Neutrophil (primary cell): Measurements from ENCODE around the gene GJB4.
A peak's percentile ranks its signal among the peaks of the same experiment; 100 is the strongest.
"Not testable (repeated sequence)": the region's sequence is repeated elsewhere in the genome, so short reads cannot be mapped to it uniquely, and the experiment has no call there.

Source experiments
- H3K27ac ChIP-seq: fragments of 200-600 bp; sonication (generic); 2 replicates; pipeline ENCODE4 v1.5.1; 2016; ENCODE audit warnings: mild to moderate bottlenecking, moderate library complexity
- H3K27me3 ChIP-seq: fragments of 200-600 bp; sonication (generic); 2 replicates; pipeline ENCODE4 v1.6.0; 2016; ENCODE audit warnings: mild to moderate bottlenecking
- H3K36me3 ChIP-seq: fragments of 200-600 bp; sonication (generic); 2 replicates; pipeline ENCODE4 v1.5.1; 2017
- H3K4me1 ChIP-seq, 2 experiments: fragments of 200-600 bp in 1 of 2; sonication (generic) in 1 of 2; 1 replicate in 1 of 2; 2 replicates in 1 of 2; pipeline versions ENCODE4 v1.5.1 to v1.6.1; 2013 to 2016; ENCODE audit warnings: low read depth in 1 of 2, low read length in 1 of 2, mild to moderate bottlenecking in 1 of 2, moderate library complexity in 1 of 2; ENCODE audit not compliant: control insufficient read depth in 1 of 2, insufficient read depth in 1 of 2
- H3K4me3 ChIP-seq, 2 experiments: fragments of 200-600 bp in 1 of 2; sonication (generic) in 1 of 2; 1 replicate in 1 of 2; 2 replicates in 1 of 2; pipeline ENCODE4 v1.5.1; 2013 to 2016; ENCODE audit warnings: low read depth in 1 of 2, low read length in 1 of 2, mild to moderate bottlenecking in 1 of 2, moderate library complexity in 1 of 2
- H3K9me3 ChIP-seq: fragments of 200-600 bp; sonication (generic); 2 replicates; pipeline ENCODE4 v1.5.1; 2016
- CTCF ChIP-seq: fragments of 200-600 bp; sonication (generic); IDR thresholded peaks from 2 replicates; pipeline ENCODE4 v1.5.1; 2016; ENCODE audit warnings: antibody characterized with exemption

GJB4 gene

GRCh38 chr1:34736692-34737091 is 22.8 kb upstream of the GJB4 start:
- no peak for TF ChIP-seq CTCF
- Histone ChIP-seq H3K4me3 (no peak overlapping the region), H3K27ac (no peak overlapping the region), H3K27me3 (peaks cover 12% of the 10 kb centered on the region), H3K36me3 (no peaks in the 10 kb centered on the region), H3K9me3 (no peaks in the 10 kb centered on the region), H3K4me1 (no peaks in the 10 kb centered on the region)

- not testable (repeated sequence) for H3K27ac ChIP-seq, H3K4me1 ChIP-seq, H3K9me3 ChIP-seq, H3K36me3 ChIP-seq, H3K4me3 ChIP-seq
- peaks cover 12% of the 10 kb centered on the region for H3K27me3 ChIP-seq
These were observed 22.3 kb upstream of the GJB4 start for GRCh38 chr1:34737236-34737635.

GRCh38 chr1:34739613-34740012 is 19.9 kb upstream of the GJB4 start:
- Histone ChIP-seq H3K4me3 (no peak overlapping the region), H3K36me3 (no peaks in the 10 kb centered on the region), H3K4me1 (no peaks in the 10 kb centered on the region), H3K27me3 (peaks cover 12% of the 10 kb centered on the region), H3K27ac (no peak overlapping the region), H3K9me3 (no peaks in the 10 kb centered on the region)
- no peak for TF ChIP-seq CTCF

GRCh38 chr1:34740161-34740868 is 19.2 kb upstream of the GJB4 start:
- Histone ChIP-seq H3K9me3 (no peaks in the 10 kb centered on the region), H3K27ac (no peak overlapping the region), H3K27me3 (peaks cover 12% of the 10 kb centered on the region), H3K4me1 (no peaks in the 10 kb centered on the region), H3K36me3 (no peaks in the 10 kb centered on the region), H3K4me3 (no peak overlapping the region)
- no peak for TF ChIP-seq CTCF

GRCh38 chr1:34742667-34743270 is 16.8 kb upstream of the GJB4 start:
- peak; percentile 27 for TF ChIP-seq CTCF
- no peak overlapping the region for H3K4me3 ChIP-seq
- no peaks in the 10 kb centered on the region for H3K36me3 ChIP-seq
- H3K4me1 ChIP-seq: no peaks in the 10 kb centered on the region
- H3K9me3 ChIP-seq: no peaks in the 10 kb centered on the region
- peaks cover 6% of the 10 kb centered on the region for H3K27me3 ChIP-seq
- H3K27ac ChIP-seq: no peak overlapping the region

- Histone ChIP-seq H3K4me3 (no peak overlapping the region), H3K27me3 (peaks cover 6% of the 10 kb centered on the region), H3K27ac (no peak overlapping the region), H3K36me3 (no peaks in the 10 kb centered on the region), H3K4me1 (no peaks in the 10 kb centered on the region), H3K9me3 (no peaks in the 10 kb centered on the region)
- no peak for TF ChIP-seq CTCF
These were observed 15.8 kb upstream of the GJB4 start for GRCh38 chr1:34743775-34744174.
